Heart left ventricle (tissue), 13 donors: ENCODE measurements around the gene VARS1.

Experiments used
- POLR2A ChIP-seq, 2 donors: fragments of 450-650 bp; IDR thresholded peaks; one replicate each; pipeline ENCODE4 v1.6.1; 2017; ENCODE audit warnings: antibody characterized with exemption in 2 of 2, mild to moderate bottlenecking in 2 of 2, moderate library complexity in 2 of 2
- TF ChIP-seq, protein P1 (sequence below), 12 donors: fragments of 200-600 bp; sonication (generic) in 4 of 12; IDR thresholded peaks; one replicate each; pipeline versions ENCODE4 v1.5.0 to v1.8.0; 2018 to 2022; ENCODE audit warnings: antibody characterized with exemption in 12 of 12, mild to moderate bottlenecking in 5 of 12
- donor health status: ischemic (EF 13 %, LVEDD 7.1; RV severe dilation, severe dysfunction).
- donor health status: DM: no; HTN: yes; CAD: no.
- donor health status: DM: no; HTN: no; CAD: no.
- donor health status: ischemic (EF 25% LVEDD 6.9; RV normal size, moderate dysfunction).
- donor health status: ischemic (EF 25% LVEDD 5.7; RV mildly dilated, moderate dysfunction).
- donor health status: ischemic (EF 35%, LVEDD 5.7; RV mildly dilated, moderate dysfunction).
- donor health status: nonischemic (EF 11% LVEDD 7.7; RV severe dilation, severe dysfunction).
- donor health status: DM: yes; HTN: yes; CAD: no.
- donor health status: PGD.
- donor health status: ischemic (EF 29% LVEDD 5.4; RV normal size, mild dysfunction).
- donor health status: nonischemic (EF 23%, LVEDD 6.1; RV moderate dilation, normal function).

DNA sequence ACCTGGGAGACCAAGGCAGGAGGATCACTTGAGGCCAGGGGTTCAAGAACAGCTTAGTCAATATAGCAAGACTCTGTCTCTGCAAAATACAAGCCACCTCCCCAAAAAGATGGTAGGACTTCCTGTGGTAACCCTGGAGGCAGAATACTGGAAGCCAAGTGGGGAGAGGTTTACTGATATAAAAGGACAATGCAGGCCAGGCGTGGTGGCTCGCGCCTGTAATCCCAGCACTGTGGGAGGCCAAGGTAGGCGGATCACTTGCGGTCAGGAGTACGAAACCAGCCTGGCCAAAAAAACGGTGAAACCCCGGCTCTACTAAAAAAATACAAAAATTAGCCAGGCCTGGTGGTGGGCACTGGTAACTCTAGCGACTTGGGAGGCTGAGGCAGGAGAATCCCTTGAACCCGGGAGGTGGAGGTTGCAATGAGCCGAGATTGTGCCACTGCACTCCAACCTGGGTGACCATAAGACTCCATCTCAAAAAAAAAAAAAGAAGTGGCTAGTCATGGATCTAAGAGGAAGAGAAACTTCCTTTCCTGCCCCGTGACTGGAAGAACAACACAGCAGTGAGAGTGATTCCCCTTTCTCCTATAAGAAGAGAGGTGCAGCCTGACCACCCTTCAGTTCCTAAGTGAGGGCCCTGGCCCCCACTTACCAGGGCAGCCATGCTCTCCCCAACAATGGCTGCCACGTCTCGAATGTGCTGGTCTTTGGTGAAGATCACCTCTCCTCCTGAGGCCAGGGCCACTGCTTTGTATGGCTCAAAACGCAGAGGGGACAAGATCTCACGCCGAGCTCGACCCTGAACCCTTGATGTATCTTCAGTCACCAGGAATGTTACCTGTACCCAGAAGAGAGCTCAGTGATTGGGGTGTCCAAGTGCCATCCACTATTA is 26.9 kb downstream of the VARS1 start:
- TF ChIP-seq, protein P1, sequence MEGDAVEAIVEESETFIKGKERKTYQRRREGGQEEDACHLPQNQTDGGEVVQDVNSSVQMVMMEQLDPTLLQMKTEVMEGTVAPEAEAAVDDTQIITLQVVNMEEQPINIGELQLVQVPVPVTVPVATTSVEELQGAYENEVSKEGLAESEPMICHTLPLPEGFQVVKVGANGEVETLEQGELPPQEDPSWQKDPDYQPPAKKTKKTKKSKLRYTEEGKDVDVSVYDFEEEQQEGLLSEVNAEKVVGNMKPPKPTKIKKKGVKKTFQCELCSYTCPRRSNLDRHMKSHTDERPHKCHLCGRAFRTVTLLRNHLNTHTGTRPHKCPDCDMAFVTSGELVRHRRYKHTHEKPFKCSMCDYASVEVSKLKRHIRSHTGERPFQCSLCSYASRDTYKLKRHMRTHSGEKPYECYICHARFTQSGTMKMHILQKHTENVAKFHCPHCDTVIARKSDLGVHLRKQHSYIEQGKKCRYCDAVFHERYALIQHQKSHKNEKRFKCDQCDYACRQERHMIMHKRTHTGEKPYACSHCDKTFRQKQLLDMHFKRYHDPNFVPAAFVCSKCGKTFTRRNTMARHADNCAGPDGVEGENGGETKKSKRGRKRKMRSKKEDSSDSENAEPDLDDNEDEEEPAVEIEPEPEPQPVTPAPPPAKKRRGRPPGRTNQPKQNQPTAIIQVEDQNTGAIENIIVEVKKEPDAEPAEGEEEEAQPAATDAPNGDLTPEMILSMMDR (IDR thresholded peaks at IDR 0.05) = no peak
- TF ChIP-seq POLR2A (IDR thresholded peaks at IDR 0.05) = no peak
